HG02798 (cell line): ENCODE data around the gene OSBPL2.

Source experiments
- ATAC-seq: cut with Tn5 transposase; IDR thresholded peaks from one replicate; pipeline ENCODE4 v1.9.1; 2021; ENCODE audit warnings: mild to moderate bottlenecking; ENCODE audit not compliant: unreplicated experiment, poor library complexity

Gene OSBPL2

GRCh38 chr20:62237801-62238568 lies at the start of gene OSBPL2:
Gene OSBPL2 (plus strand): TSS chr20:62238521. CDS start chr20:62256185, 17,664 bp downstream.
- ATAC-seq = peak; percentile 98

- no peak for ATAC-seq
Observed at GRCh38 chr20:62190639-62191411, 47.5 kb upstream of the OSBPL2 start.

- no peak for ATAC-seq
Observed at GRCh38 chr20:62191781-62192559, 46.4 kb upstream of the OSBPL2 start.

GRCh38 chr20:62192635-62193034 lies 45.7 kb upstream of the OSBPL2 start:
- no peak for ATAC-seq

GRCh38 chr20:62193079-62194025 lies 45.0 kb upstream of the OSBPL2 start:
- no peak for ATAC-seq

- ATAC-seq = no peak
Observed at GRCh38 chr20:62195075-62195405, 43.3 kb upstream of the OSBPL2 start.

GRCh38 chr20:62195736-62196135 lies 42.6 kb upstream of the OSBPL2 start:
- no peak for ATAC-seq

- no peak for ATAC-seq
Observed at GRCh38 chr20:62196286-62196685, 42.0 kb upstream of the OSBPL2 start.

GRCh38 chr20:62197311-62197710 lies 41.0 kb upstream of the OSBPL2 start:
- ATAC-seq = no peak

- no peak for ATAC-seq
Observed at GRCh38 chr20:62197801-62198200, 40.5 kb upstream of the OSBPL2 start.

- no peak for ATAC-seq
Observed at GRCh38 chr20:62198496-62198895, 39.8 kb upstream of the OSBPL2 start.

GRCh38 chr20:62198931-62199330 lies 39.4 kb upstream of the OSBPL2 start:
- ATAC-seq = no peak

GRCh38 chr20:62200491-62201172 lies 37.7 kb upstream of the OSBPL2 start:
- no peak for ATAC-seq

GRCh38 chr20:62201173-62202082 lies 36.9 kb upstream of the OSBPL2 start:
- ATAC-seq = peak; percentile 48

GRCh38 chr20:62202083-62202395 lies 36.3 kb upstream of the OSBPL2 start:
- no peak for ATAC-seq

- no peak for ATAC-seq
Observed at GRCh38 chr20:62202676-62203377, 35.5 kb upstream of the OSBPL2 start.

- no peak for ATAC-seq
Observed at GRCh38 chr20:62203378-62204030, 34.8 kb upstream of the OSBPL2 start.
